HG02885 (cell line): Measurements from ENCODE around the gene JMJD8.

Experiments used
- ATAC-seq: cut with Tn5 transposase; IDR thresholded peaks from one replicate; pipeline ENCODE4 v1.9.1; 2021; ENCODE audit warnings: mild to moderate bottlenecking; ENCODE audit not compliant: unreplicated experiment, poor library complexity

Gene JMJD8

DNA sequence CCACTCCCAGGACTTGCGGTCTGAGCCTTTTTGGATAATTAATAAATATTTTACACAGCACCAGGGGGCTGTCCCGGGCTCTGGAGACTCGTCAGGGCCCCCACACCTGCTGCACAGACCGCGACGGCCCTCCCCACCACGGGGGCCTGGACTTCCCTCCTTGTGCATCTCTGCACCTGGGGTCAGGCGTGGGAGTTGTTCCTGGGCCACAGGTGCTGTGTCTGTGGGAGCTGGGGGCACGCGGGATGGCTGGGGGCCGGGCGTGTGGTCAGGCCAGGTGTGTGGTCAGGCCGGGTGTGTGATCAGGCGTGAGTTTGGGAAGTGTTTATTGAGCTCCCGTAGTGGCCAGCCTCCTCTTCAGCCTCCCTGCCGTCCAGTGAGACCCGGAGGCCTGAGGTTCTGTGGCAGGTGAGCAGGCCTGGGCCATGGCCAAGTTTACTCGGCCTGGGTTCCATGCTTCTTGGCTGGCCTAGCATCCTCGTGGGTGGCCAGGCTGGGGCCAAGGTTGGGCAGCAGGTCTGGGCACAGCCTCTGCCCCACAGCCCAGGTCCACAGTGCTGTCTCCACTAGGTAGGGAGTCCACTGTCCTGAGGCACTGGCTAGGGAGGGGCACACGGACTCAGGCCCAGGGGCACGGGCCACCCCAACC is 5.8 kb downstream of the JMJD8 start:
- ATAC-seq: no peak

DNA sequence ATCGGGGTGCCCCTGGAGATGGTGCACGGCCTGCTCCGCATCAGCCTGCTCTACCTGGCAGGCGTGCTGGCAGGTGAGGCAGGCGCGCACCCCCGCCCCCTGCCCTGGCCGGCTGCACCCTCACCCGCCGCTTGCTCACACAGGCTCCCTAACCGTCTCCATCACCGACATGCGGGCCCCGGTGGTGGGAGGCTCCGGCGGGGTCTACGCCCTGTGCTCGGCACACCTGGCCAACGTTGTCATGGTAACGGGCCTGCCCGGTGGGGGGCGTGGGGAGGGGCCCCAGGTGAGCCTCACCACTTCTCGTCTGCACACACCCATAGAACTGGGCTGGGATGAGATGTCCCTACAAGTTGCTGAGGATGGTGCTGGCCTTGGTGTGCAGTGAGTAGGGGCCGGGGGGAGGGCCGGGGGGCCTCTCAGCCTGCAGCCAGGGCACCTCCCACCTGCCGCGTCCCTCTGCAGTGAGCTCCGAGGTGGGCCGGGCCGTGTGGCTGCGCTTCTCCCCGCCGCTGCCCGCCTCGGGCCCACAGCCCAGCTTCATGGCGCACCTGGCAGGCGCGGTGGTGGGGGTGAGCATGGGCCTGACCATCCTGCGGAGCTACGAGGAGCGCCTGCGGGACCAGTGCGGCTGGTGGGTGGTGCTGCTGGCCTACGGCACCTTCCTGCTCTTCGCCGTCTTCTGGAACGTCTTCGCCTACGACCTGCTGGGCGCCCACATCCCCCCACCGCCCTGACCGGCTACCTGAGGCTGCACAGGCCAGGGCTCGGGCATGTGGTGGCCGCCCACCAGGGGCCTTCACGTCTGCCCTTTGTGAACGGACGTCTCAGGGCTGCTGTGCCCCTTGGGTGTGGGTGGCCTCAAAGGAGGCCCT is 6.6 kb downstream of the JMJD8 start:
- no peak for ATAC-seq

DNA sequence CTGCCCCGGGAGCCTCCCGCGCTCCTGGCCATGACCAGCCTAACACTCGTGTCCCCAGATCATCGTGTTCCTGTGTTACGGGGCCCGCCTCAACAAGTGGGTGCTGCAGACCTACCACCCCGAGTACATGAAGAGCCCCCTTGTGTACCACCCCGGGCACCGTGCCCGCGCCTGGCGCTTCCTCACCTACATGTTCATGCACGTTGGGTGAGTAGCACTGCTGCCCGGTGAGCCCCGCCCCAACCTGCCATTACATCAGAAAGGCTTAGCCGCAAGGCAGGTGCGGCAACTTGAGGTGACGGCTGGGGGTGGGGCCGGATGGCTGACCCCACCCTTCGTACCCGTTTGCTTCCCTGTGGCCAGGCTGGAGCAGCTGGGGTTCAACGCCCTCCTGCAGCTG is 7.2 kb downstream of the JMJD8 start:
- ATAC-seq: no peak

DNA sequence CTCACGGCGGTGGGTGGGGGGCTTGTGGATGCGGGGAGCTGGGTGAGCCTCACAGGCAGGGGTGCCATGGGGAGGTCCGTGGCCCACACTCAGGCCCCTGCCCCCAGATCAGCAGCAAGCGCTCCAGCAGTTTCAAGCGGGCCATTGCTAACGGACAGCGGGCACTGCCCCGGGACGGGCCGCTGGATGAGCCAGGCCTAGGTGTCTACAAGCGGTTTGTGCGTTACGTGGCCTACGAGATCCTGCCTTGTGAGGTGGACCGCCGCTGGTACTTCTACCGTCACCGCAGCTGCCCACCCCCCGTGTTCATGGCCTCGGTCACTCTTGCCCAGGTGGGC is 7.6 kb downstream of the JMJD8 start:
- ATAC-seq: no peak

DNA sequence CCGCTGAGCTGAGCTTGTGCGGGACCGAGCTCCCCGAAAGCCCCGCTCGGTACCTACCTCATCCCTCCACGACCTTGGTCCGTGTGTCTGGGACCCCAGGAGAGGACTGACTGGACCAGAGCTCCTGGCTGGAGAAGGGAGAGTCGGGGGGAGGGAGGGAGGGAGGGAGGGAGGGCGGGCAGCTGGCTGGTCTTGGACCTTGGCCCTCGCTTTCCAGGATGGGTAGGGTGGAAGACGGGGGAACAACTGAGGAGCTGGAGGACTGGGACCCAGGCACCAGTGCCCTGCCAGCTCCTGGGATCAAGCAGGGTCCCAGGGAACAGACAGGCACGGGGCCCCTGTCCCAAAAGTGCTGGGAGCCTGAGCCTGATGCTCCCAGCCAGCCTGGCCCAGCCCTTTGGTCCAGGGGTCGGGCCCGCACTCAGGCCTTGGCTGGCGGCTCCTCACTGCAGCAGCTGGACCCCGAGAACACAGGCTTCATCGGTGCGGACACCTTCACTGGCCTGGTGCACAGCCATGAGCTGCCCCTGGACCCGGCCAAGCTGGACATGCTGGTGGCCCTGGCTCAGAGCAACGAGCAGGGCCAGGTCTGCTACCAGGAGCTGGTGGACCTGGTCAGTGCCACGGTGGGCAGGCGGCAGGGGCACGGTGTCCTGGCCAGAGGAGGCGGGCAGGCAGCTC is 8.1 kb downstream of the JMJD8 start:
- ATAC-seq: no peak

DNA sequence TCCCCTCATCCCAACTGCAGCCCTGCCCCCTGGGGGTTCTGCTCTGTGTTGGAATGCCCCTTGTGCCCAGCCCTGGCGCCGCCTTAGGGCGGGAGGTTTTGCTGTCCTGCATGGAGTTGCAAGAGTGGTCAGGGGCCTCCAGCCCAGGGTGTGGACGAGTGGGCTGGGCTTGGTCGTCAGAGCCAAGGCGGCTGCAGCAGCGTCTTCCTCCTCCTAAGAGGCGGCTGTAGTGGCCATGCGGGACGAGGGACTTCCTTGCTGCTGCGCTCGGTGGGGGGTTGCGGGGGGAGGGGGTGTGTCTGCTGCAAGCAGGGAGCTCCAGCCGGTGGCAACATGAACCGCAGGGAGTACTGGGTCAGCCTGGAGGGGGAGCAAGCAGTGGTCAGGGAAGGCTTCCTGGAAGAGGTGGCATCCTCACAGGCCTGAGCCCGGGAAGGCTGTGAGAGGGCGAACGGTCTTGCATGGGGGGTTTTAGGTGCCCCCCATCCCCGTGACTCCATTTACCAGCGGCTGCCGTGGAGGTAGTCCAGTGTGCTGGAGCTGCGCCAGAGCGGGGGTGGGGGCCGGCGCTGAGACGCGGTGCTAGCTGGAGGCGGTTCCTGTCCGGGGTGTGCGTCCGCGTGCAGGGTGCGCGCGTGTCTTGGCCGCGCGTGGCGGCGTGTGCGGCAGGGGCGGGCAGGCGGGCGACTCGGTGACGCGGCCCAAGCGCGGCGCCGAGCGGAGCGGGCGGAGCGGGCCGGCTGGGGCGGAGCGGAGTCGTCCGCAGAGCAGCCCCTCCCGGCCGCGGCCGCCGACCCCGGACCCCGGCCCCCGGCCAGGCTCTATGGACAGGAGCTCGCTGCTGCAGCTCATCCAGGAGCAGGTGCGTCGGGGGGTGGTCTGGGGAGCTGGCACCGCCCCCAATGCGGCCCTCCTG is 8.9 kb downstream of the JMJD8 start, which contains the start of gene RHBDL1:
TSS of gene RHBDL1 (plus strand) at position 704 of the 916 bp plus-strand sequence. CDS start at position 824, 120 bp downstream.
- ATAC-seq: no peak

DNA sequence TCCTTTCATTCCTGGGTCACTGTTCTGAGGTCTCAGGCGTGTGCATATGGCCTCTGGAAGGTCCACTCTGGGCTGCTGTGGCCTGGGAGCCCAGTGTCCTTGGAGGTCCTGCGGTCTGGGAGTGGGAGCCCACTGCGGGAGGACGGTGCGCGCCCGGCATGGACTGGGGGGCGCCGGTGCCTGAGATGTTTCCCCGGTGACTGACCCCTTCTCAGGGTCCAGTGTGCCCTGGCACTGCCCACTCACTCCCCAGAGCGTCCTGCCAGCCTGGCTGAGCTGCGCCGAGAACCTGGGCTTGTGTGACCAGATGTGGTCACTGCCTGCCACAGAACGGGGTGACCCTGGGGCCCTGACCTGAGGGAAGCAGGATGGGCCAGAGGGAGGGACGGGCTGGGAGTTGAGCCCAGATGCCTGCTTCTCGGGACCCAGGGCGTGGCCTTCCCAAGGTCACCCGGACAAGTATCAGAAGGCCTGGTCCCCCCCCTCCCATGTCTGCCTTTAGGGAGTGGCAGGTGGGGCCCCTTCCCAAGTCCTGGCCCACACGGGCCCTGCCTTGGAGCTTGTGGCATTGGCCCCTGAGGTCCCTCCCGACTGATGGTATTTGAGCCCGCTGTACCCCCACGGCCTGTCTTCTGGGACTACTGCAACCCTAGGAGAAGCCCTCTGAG is 9.8 kb downstream of the JMJD8 start:
- ATAC-seq: no peak

DNA sequence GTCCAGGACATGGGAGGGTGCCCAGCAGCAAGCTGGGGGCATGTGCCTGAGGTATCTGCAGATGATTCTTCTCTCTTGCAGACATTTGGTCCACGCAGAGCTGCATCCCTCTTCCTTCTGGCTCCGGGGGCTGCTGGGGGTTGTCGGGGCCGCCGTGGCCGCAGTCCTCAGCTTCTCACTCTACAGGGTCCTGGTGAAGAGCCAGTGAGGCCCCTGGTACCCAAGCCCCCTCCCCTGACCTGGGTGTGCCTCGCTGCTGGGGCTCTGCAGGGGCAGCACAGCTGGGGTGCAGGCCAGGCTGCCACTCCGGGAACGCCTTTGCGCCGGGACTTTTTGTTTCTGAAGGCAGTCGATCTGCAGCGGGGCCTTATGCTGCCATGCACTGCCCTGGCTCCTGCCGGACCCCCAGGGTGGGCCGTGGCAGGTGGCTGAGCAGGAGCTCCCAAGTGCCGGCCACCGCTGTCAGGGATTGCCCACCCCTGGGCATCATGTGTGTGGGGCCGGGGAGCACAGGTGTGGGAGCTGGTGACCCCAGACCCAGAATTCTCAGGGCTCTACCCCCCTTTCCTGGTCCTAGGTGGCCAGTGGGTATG is 10.6 kb downstream of the JMJD8 start:
- no peak for ATAC-seq

DNA sequence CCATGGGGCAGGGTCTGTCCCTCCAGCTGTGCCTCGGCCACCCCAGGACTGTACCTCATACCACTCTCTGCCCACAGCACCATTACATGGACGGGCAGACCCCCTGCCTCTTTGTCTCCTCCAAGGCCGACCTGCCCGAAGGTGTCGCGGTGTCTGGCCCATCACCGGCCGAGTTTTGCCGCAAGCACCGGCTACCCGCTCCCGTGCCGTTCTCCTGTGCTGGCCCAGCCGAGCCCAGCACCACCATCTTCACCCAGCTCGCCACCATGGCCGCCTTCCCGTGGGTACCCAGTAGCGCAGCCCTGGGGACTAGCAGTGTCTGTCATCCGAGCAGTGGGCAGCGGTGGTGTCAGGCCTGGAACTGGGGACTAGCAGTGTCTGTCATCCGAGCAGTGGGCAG is 11.3 kb downstream of the JMJD8 start:
- ATAC-seq: no peak

DNA sequence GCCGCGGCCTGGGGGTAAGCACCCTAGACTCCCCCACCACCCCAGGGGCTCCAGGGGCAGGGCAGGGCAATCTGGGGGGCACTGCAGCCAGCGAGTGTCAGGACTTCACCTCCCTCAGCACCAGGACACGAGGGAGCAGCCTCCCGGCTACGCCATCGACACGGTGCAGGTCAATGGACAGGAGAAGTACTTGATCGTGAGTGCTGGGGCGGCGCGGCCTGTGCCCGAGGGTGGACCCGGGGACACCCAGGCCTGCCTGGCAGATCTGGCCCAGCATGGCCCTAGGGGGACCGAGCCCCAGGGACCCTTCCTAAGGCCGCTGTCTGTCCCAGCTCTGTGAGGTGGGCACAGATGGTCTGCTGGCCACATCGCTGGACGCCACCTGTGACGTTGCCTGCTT is 11.8 kb downstream of the JMJD8 start:
- ATAC-seq: no peak

DNA sequence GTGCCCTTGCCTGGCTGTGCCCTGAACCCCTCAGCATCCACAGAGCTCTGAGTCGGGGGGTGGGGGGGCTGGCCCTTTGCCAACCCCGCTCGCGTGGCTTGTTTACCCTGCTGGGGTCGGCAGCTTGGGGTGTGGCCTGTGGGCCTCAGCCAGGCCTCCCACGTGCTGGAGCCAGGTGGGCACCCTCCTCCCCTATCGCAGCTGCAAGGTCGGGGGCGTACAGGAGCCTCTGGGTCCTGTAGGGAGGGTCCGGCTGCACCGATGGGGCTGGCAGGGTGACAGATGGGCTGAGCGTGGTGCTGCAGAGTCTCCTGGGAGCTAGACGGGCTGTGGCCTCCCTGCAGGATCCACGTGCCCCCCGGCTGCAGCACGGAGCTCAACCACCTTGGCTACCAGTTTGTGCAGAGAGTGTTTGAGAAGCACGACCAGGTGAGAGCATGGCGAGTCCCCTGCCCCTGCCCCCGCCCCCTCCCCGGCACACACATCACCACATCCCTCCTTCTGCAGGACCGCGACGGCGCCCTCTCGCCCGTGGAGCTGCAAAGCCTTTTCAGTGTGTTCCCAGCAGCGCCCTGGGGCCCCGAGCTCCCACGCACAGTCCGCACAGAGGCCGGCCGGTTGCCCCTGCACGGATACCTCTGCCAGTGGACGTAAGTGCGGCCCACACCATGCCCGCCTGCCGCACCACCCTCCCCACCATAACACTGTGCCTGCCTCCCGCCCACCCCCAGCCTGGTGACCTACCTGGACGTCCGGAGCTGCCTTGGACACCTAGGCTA is 12.6 kb downstream of the JMJD8 start:
- no peak for ATAC-seq

DNA sequence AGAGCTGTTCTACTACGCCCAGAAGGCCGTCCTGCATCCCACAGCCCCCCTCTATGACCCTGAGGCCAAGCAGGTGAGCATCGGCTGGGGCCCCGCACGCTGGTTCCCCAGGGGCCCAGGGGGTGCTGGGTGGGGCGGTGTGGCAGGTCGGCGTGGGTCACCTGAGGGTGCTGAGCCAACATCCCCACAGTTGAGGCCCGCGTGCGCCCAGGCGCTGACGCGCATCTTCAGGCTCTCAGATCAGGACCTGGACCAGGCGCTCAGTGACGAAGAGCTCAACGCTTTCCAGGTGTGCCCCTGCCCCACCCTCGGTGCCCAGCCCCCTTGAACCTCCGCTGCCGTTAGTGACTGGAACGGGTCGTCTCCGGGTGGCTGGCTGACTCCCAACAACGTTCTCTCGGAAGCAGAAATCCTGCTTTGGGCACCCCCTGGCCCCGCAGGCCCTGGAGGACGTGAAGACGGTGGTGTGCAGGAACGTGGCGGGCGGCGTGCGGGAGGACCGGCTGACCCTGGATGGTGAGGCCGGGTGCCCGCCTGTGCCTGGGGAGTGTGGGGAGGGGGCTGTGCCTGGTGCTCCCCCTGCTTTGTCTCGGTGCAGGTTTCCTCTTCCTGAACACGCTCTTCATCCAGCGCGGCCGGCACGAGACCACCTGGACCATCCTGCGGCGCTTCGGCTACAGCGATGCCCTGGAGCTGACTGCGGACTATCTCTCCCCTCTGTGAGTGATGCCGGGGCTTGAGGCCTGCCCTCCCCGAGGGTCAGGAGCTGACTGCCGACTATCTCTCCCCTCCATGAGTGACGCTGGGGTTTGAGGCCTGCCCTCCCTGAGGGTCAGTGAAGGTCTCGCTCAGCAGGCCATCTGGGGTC is 13.4 kb downstream of the JMJD8 start:
- ATAC-seq: no peak

DNA sequence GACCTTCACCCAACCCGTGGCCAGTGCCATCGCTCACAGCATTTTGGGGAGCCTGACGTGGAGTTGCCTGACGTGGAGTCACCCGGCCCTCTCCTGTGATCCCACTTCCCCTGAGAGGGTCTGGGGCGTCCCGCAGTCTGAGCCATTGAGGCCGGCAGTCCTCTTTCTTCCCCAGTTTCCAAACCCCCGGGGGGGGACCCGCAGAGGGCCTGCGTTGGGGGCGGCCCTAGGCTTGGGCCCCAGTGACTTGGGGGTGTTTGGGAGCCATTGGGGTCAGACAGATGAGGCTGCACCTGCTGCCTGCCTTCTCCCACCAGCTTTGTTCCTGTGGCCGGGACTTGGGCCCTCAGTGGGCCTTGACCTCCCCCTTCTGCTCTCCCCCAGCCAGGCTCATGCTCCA is 14.5 kb downstream of the JMJD8 start:
- ATAC-seq: no peak

DNA sequence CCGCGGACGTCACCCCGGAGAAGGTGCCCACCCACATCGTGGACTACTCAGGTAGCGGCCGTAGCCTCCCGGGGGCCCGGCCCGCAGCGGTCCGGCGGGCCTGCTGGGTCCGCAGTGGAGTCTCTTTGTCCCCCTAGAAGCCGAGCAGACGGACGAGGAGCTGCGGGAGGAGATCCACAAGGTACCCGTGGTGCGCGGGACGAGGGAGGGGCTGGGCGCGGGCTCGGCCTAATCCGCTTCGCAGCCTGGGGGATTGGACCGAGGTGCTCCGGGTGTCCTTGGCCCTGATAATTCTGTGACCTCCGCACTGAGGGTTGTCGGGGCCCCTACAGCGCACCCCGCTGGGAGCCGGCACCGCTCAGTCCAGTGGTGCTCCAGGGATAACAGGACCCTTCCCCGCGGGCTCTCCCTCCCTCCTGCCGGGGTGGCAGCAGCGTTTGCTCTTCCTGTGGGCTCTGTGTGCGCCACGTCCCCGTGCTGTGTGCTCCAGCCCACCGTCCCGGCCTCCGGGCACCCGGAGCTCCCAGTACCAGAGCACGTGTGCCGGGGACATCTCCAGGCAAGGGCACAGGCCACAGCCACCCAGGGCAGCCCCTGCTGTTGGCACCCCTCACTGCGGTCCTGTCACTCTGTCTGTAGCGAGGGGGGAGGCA is 15.5 kb downstream of the JMJD8 start:
- no peak for ATAC-seq

DNA sequence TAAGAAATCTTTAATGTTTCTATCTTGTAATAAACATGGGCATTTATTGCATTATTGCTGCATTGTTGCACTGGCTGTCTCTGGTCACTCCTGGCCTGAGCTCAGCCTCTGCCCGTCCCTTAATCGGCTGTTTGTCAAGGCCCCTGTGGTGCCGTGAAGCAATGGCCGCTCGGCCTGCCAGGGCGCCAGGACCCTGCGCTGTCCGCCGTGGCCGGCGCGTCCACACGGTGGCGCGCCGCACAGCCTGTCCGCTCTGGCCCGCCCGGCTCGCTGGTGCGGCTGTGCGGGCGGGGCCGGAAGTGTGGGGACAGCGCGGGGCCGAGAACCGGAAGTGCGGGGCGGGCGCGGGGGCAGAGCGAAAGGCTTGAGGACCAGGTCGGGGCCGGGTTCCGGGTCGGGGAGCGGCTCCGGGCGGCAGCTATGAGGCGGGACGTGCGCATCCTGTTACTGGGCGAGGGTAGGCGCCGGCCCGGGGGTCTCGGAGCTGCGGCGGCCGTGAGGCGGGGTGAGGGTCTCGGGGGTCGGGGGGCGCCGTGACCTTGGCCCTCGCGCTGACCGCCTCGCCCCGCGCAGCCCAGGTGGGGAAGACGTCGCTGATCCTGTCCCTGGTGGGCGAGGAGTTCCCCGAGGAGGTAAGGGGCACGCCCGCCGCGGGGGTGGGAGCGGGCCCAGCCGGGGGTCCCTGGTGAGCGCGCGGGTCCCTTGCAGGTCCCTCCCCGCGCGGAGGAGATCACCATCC is 16.2 kb downstream of the JMJD8 start, which contains the start of gene RHOT2:
TSS of gene RHOT2 (plus strand) at position 353 of the 739 bp plus-strand sequence. CDS start at position 421, 68 bp downstream.
- ATAC-seq: peak; percentile 89

DNA sequence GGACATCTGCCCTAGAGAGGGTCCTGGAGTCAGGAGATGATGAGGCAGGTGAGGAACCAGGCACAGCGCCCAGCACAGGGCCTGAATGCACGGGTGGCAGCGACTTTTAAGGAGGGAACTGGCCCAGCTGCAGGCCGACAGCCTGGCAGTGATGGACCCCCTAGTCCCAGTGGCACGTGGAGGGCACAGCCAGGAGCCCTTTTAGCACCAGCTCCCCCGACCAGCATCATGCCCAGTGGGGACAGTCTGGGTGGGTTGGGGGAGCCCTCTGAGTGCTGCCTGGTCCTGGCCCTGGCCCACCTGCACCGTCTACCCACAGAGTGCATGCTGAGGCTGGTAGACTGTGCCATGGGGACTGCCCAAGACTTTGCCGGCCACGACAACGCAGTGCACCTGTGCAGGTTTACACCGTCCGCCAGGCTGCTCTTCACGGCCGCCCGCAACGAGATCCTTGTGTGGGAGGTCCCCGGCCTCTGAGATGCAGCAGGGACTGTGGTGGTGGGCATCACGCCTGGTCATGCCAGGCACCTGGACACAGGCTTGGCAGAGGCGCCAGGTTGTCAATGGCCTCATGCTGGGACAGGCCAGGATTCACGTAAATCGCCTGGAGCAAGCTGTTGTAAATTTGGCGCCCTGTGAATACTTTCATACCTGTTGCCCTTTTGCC is 16.9 kb downstream of the JMJD8 start:
- ATAC-seq: no peak
